ENCODE results near the gene SGPP2. TPM values are rescaled to one million over a fixed set of nuclear protein-coding genes. Genes with fewer than 3 reads are reported as not detected.
"Not testable (repeated sequence)": the region's sequence is repeated elsewhere in the genome, so short reads cannot be mapped to it uniquely, and the experiment has no call there.

Gene SGPP2
- total and polyA plus RNA-seq, 4 donors = 0.10 to 1.6 (median 0.54) TPM; not detected in 1

DNA sequence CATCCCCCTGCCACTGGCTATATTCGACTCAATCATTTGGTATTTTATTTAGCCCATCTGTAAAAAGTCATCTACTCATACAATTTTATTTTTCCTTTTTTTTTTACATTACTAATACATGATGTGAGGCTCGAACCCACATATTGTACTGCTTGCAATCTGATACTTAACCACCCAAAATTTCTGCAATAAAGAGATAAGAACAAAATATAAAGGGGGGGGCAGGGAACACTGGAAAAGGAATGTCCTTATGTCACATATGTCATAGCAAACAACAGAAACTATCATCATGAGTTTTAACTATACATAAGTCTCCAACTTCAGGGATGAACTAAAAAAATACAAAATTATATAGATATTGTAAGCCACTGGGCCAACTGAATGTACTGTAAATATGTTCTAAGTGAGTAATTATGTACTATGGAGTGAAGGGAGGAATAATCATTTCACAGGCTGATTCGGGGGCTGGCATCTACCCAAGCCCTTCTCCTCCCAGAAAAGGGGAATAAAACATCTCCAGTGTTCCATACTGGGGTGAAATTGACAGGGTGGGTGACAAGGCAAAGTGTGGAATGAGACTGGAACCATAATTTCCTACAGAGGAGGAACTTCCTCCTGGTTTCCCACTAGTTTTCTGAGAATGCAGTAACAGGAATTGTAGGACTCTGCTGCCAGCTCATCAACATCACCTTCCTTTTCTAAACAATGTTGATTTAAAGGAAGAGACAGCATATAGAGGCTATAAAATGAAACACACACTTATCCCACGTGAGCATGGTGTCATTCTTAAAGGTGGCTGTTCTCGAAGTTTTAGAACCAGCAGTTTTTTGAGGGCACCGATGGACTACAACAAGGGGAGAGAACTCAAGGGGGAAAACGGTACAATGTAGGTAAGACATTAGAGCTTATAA is 152.1 kb downstream of the SGPP2 start:
- peaks cover 0 to 2% of the 10 kb centered on the region in 2 donors for H3K36me3 ChIP-seq (ENCODE audit: control insufficient read depth in 1 of 2, insufficient read depth in 2 of 2, low read length in 1 of 2)
- intact Hi-C loops (cut with DNase I) = no loop called here
- H3K27ac ChIP-seq (ENCODE audit: low read depth in 1 of 2, low read length in 2 of 2) = no peak overlapping the region
- no peaks in the 10 kb centered on the region for H3K9me3 ChIP-seq (ENCODE audit: control insufficient read depth, low read length)
- WGBS, 2 donors = 83 to 86% methylated on average over 7 of the region's 7 CpGs
- ATAC-seq (ENCODE audit: low FRiP score) (no peak), DNase-seq (no peak)
- H3K4me1 ChIP-seq (ENCODE audit: control insufficient read depth in 1 of 2, insufficient read depth in 2 of 2, low read length in 2 of 2) = peaks cover 0 to 5% of the 10 kb centered on the region in 2 donors
- no peaks in the 10 kb centered on the region for H3K27me3 ChIP-seq (ENCODE audit: control insufficient read depth in 1 of 2, insufficient read depth in 2 of 2, low read length in 1 of 2)
- H3K4me3 ChIP-seq (ENCODE audit: low read length in 2 of 2) = no peak overlapping the region

DNA sequence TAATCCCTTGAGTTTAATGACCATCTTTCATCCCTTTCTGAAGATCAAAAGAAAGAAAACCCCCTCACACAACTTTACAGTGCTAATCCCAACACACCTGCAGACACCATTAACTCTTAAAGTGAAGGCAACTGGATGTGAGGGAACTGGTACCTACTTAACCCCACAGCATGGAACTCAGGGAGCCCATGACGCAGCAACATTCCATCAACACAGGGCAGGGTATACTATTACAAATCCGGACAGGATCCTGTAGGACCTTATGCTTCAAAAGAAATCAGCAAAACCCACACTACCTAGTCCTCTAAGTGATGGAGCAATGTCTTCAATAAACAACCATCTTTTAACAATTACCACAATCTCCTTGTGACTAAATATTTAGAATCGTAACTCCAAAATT is 153.0 kb downstream of the SGPP2 start:
- ATAC-seq (ENCODE audit: low FRiP score) (no peak), DNase-seq (no peak)
- intact Hi-C loops (cut with DNase I) = no loop called here
- Histone ChIP-seq H3K27me3 (ENCODE audit: control insufficient read depth in 1 of 2, insufficient read depth in 2 of 2, low read length in 1 of 2) (no peaks in the 10 kb centered on the region), H3K4me1 (ENCODE audit: control insufficient read depth in 1 of 2, insufficient read depth in 2 of 2, low read length in 2 of 2) (peaks cover 0 to 5% of the 10 kb centered on the region in 2 donors), H3K9me3 (ENCODE audit: control insufficient read depth, low read length) (no peaks in the 10 kb centered on the region), H3K4me3 (ENCODE audit: low read length in 2 of 2) (no peak overlapping the region), H3K36me3 (ENCODE audit: control insufficient read depth in 1 of 2, insufficient read depth in 2 of 2, low read length in 1 of 2) (peaks cover 0 to 2% of the 10 kb centered on the region in 2 donors), H3K27ac (ENCODE audit: low read depth in 1 of 2, low read length in 2 of 2) (no peak overlapping the region)
- WGBS, 2 donors = 67 to 91% methylated on average over 3 of the region's 3 CpGs

DNA sequence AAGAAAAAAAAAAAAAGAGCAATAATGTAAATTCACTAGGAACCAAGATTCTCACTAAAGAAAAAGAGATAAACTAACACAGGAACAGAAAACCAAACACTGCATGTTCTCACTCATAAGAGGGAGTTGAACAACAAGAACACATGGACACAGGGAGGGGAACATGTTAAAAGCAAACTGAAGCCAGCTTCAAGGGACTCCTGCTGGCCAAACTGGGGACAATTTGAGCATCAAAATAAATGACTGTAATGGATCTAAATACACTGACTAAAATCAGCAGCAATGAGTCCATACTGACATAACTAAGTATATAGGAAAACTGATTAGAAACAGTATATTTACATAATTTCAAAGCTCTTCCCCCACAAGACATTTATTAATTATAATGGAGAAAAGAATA is 158.6 kb downstream of the SGPP2 start:
- Histone ChIP-seq H3K9me3 (ENCODE audit: control insufficient read depth, low read length) (no peaks in the 10 kb centered on the region), H3K27ac (ENCODE audit: low read depth in 1 of 2, low read length in 2 of 2) (no peak overlapping the region), H3K36me3 (ENCODE audit: control insufficient read depth in 1 of 2, insufficient read depth in 2 of 2, low read length in 1 of 2) (no peaks in the 10 kb centered on the region), H3K4me3 (ENCODE audit: low read length in 2 of 2) (no peak overlapping the region), H3K27me3 (ENCODE audit: control insufficient read depth in 1 of 2, insufficient read depth in 2 of 2, low read length in 1 of 2) (no peaks in the 10 kb centered on the region), H3K4me1 (ENCODE audit: control insufficient read depth in 1 of 2, insufficient read depth in 2 of 2, low read length in 2 of 2) (no peaks in the 10 kb centered on the region)
- DNase-seq = no peak
- intact Hi-C loops (cut with DNase I) = no loop called here
- ATAC-seq (ENCODE audit: low FRiP score) = no peak

DNA sequence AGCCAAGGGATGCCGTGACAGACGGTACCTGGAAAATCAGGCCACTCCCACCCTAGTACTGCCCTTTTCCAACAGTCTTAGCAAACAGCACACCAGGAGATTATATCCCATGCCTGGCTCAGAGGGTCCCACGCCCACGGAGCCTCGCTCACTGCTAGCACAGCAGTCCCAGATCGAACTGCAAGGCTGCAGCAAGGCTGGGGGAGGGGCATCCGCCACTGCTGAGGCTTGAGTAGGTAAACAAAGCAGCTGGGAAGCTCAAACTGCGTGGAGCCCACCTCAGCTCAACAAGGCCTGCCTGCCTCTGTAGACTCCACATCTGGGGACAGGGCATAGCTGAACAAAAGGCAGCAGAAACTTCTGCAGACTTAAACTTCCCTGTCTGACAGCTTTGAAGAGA is 160.2 kb downstream of the SGPP2 start:
- H3K36me3 ChIP-seq (ENCODE audit: control insufficient read depth in 1 of 2, insufficient read depth in 2 of 2, low read length in 1 of 2); intact Hi-C loops (cut with DNase I); H3K4me1 ChIP-seq (ENCODE audit: control insufficient read depth in 1 of 2, insufficient read depth in 2 of 2, low read length in 2 of 2); H3K27ac ChIP-seq (ENCODE audit: low read depth in 1 of 2, low read length in 2 of 2); DNase-seq; H3K4me3 ChIP-seq (ENCODE audit: low read length in 2 of 2); H3K27me3 ChIP-seq (ENCODE audit: control insufficient read depth in 1 of 2, insufficient read depth in 2 of 2, low read length in 1 of 2); ATAC-seq (ENCODE audit: low FRiP score); H3K9me3 ChIP-seq (ENCODE audit: control insufficient read depth, low read length): not testable (repeated sequence)
- WGBS, 2 donors = 94 to 96% methylated on average over 8 of the region's 8 CpGs

DNA sequence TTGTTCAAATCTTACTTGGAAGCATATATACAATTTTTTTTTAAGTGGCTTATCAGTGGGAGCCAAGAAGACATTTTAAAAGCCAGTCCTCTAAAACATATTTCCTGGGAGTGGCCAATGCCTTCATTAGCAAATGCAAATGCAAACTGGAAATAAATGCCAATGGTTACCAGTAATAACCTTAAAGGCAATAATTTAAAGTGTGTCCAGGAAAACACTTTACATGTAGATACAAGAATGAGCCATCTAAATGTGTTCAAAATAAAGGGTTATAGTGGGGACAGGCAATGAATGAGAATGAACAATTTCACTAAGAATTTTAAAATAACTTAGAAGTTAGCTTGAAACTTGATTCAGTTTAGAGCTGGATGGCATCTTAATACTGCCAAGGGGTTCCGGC is 167.3 kb downstream of the SGPP2 start:
- intact Hi-C loops (cut with DNase I) = no loop called here
- WGBS, 2 donors = 97% methylated on average over 1 of the region's 1 CpG

DNA sequence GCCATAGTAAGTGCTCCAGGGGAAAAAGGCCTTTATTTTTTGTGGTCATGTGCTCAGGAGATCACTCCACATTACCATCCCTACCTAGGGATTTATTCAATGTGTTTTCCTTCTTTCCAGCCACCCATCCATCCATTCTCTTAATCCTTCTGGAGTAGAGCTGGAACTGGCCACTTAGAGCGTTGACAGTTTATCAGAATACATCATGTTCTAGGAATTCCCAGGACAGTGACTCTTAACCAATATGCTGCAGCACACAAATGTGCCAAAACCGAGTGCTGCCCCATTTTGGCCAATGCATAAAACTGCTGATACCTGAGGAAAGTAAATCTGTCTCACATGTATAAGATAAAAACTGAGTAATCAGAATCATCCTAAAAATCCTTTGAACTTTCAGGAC is 167.8 kb downstream of the SGPP2 start:
- Histone ChIP-seq H3K27me3 (ENCODE audit: control insufficient read depth in 1 of 2, insufficient read depth in 2 of 2, low read length in 1 of 2) (no peaks in the 10 kb centered on the region), H3K4me1 (ENCODE audit: control insufficient read depth in 1 of 2, insufficient read depth in 2 of 2, low read length in 2 of 2) (no peaks in the 10 kb centered on the region), H3K27ac (ENCODE audit: low read depth in 1 of 2, low read length in 2 of 2) (no peak overlapping the region), H3K4me3 (ENCODE audit: low read length in 2 of 2) (no peak overlapping the region), H3K36me3 (ENCODE audit: control insufficient read depth in 1 of 2, insufficient read depth in 2 of 2, low read length in 1 of 2) (peaks cover 0 to 2% of the 10 kb centered on the region in 2 donors), H3K9me3 (ENCODE audit: control insufficient read depth, low read length) (no peaks in the 10 kb centered on the region)
- no peak for ATAC-seq (ENCODE audit: low FRiP score)
- intact Hi-C loops (cut with DNase I) = no loop called here
- no peak for DNase-seq
- WGBS, 2 donors = 62 to 70% methylated on average over 2 of the region's 2 CpGs

More for the DNA sequence above, 167.3 kb downstream of the SGPP2 start:
- no peaks in the 10 kb centered on the region for H3K27me3 ChIP-seq (ENCODE audit: control insufficient read depth in 1 of 2, insufficient read depth in 2 of 2, low read length in 1 of 2)
- ATAC-seq (ENCODE audit: low FRiP score) (no peak), DNase-seq (no peak)
- H3K27ac ChIP-seq (ENCODE audit: low read depth in 1 of 2, low read length in 2 of 2) = no peak overlapping the region
- peaks cover 0 to 2% of the 10 kb centered on the region in 2 donors for H3K36me3 ChIP-seq (ENCODE audit: control insufficient read depth in 1 of 2, insufficient read depth in 2 of 2, low read length in 1 of 2)
- no peaks in the 10 kb centered on the region for H3K9me3 ChIP-seq (ENCODE audit: control insufficient read depth, low read length)
- no peaks in the 10 kb centered on the region for H3K4me1 ChIP-seq (ENCODE audit: control insufficient read depth in 1 of 2, insufficient read depth in 2 of 2, low read length in 2 of 2)
- H3K4me3 ChIP-seq (ENCODE audit: low read length in 2 of 2) = no peak overlapping the region

DNA sequence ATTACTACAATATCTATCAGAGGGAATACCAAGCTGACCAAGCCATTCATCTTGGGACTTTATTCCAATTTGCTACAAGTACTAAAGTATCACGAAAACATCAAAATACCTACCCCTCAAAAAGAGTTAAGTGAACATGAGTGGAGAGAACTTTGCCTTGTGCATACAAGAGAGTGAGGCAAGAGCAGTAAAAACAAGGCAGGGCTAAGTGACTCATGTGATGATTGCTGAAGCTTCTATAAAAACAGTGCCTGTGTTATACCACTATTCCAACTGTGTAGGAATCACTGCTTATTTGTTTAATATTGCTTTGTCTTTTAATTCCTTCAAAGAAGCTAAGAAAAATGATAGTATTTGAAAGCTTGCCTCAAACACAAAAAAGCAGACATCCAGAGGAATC is 170.3 kb downstream of the SGPP2 start:
- Histone ChIP-seq H3K36me3 (ENCODE audit: control insufficient read depth in 1 of 2, insufficient read depth in 2 of 2, low read length in 1 of 2) (peaks cover under 1 to 2% of the 10 kb centered on the region in 2 donors), H3K4me1 (ENCODE audit: control insufficient read depth in 1 of 2, insufficient read depth in 2 of 2, low read length in 2 of 2) (no peaks in the 10 kb centered on the region), H3K27me3 (ENCODE audit: control insufficient read depth in 1 of 2, insufficient read depth in 2 of 2, low read length in 1 of 2) (no peaks in the 10 kb centered on the region), H3K9me3 (ENCODE audit: control insufficient read depth, low read length) (no peaks in the 10 kb centered on the region), H3K27ac (ENCODE audit: low read depth in 1 of 2, low read length in 2 of 2) (no peak overlapping the region), H3K4me3 (ENCODE audit: low read length in 2 of 2) (no peak overlapping the region)
- DNase-seq = no peak
- WGBS, 2 donors = 90 to 100% methylated on average over 1 of the region's 1 CpG
- no peak for ATAC-seq (ENCODE audit: low FRiP score)
- intact Hi-C loops (cut with DNase I) = no loop called here

DNA sequence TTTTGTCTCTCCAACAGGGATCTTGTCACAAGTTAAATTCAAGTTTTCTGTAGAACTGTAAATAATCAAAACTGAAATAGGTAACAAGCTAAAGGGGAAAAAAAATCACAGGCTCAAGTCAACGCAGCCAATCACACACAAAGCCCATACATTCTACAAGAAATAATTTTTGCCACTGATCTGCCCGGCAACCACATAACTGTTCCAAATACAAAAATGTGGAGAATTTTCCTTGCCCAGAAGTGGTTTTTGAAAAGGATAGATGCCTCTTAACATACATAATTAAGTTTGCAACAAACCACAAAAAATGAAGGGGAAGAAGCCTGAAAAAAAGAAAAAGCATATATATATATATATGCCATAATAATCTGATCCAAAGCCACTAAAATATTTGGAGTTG is 171.2 kb downstream of the SGPP2 start:
- no peak overlapping the region for H3K4me3 ChIP-seq (ENCODE audit: low read length in 2 of 2)
- DNase-seq (no peak), ATAC-seq (ENCODE audit: low FRiP score) (no peak)
- WGBS, 2 donors = 88 to 93% methylated on average over 2 of the region's 2 CpGs
- peaks cover 2 to 3% of the 10 kb centered on the region in 2 donors for H3K36me3 ChIP-seq (ENCODE audit: control insufficient read depth in 1 of 2, insufficient read depth in 2 of 2, low read length in 1 of 2)
- intact Hi-C loops (cut with DNase I) = no loop called here
- H3K4me1 ChIP-seq (ENCODE audit: control insufficient read depth in 1 of 2, insufficient read depth in 2 of 2, low read length in 2 of 2) = no peaks in the 10 kb centered on the region
- no peak overlapping the region for H3K27ac ChIP-seq (ENCODE audit: low read depth in 1 of 2, low read length in 2 of 2)
- no peaks in the 10 kb centered on the region for H3K27me3 ChIP-seq (ENCODE audit: control insufficient read depth in 1 of 2, insufficient read depth in 2 of 2, low read length in 1 of 2)
- H3K9me3 ChIP-seq (ENCODE audit: control insufficient read depth, low read length) = no peaks in the 10 kb centered on the region

DNA sequence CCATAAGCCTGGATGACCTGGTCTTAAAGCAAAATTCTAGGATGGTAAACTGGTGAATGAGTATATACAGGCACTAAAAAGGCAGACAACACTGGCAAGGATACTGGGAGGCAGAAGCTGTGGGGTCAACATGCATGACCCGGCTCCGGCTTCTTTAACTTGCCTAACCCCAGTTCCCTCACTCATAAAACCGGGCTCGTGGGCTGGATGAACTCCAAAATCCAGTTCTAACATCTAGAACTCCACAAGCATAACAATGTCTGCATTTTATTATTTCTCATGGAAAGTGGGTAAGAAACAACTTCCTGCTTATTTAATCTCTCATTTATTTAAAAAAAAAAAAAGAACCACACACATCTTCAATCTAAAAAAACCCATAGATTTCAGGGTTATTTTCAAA is 174.3 kb downstream of the SGPP2 start:
- H3K36me3 ChIP-seq (ENCODE audit: control insufficient read depth in 1 of 2, insufficient read depth in 2 of 2, low read length in 1 of 2) = peaks cover 0 to 3% of the 10 kb centered on the region in 2 donors
- H3K4me1 ChIP-seq (ENCODE audit: control insufficient read depth in 1 of 2, insufficient read depth in 2 of 2, low read length in 2 of 2) = no peaks in the 10 kb centered on the region
- no peaks in the 10 kb centered on the region for H3K27me3 ChIP-seq (ENCODE audit: control insufficient read depth in 1 of 2, insufficient read depth in 2 of 2, low read length in 1 of 2)
- no peak overlapping the region for H3K4me3 ChIP-seq (ENCODE audit: low read length in 2 of 2)
- no peaks in the 10 kb centered on the region for H3K9me3 ChIP-seq (ENCODE audit: control insufficient read depth, low read length)
- DNase-seq (no peak), ATAC-seq (ENCODE audit: low FRiP score) (no peak)
- WGBS, 2 donors = 72 to 75% methylated on average over 4 of the region's 4 CpGs
- no peak overlapping the region for H3K27ac ChIP-seq (ENCODE audit: low read depth in 1 of 2, low read length in 2 of 2)
- intact Hi-C loops (cut with DNase I) = no loop called here

All from aorta (tissue), 5 donors.